Lung microvascular endothelial cell (primary cell): ENCODE measurements around the gene ZNF488. TPM values are rescaled to one million over a fixed set of nuclear protein-coding genes. Genes with fewer than 3 reads are reported as not detected.

Experiments
- DNase-seq, 2 donors: peaks; one replicate each; pipeline versions ENCODE4 v3.0.0 to v3.0.0-alpha.2; 2010; ENCODE audit warnings: low read depth in 2 of 2
- total RNA-seq: library from RNA; depleted of rRNA; stranded (reverse); fragments of >200 nt; gene quantifications from 2 replicates; pipeline ENCODE4 v1.2.1, GENCODE V29; 2014

Gene ZNF488
- total RNA-seq, 1 donor from 2014 or later: under 0.01 TPM

- no peak for DNase-seq
These were observed 589 bp downstream of the ZNF488 start for GRCh38 chr10:47383261-47384147.

GRCh38 chr10:47381427-47382379 is 2.4 kb downstream of the ZNF488 start:
- no peak for DNase-seq

GRCh38 chr10:47381103-47381395 is 3.0 kb downstream of the ZNF488 start:
- no peak for DNase-seq

- DNase-seq: no peak
These were observed 3.6 kb downstream of the ZNF488 start for GRCh38 chr10:47380341-47381102.

GRCh38 chr10:47379901-47380300 is 4.2 kb downstream of the ZNF488 start:
- no peak for DNase-seq

GRCh38 chr10:47379445-47379785 is 4.7 kb downstream of the ZNF488 start:
- no peak for DNase-seq

GRCh38 chr10:47378606-47379444 is 5.3 kb downstream of the ZNF488 start:
- no peak for DNase-seq

GRCh38 chr10:47378183-47378510 is 5.9 kb downstream of the ZNF488 start:
- no peak for DNase-seq

- no peak for DNase-seq
These were observed 7.4 kb downstream of the ZNF488 start for GRCh38 chr10:47376522-47377220.

GRCh38 chr10:47374611-47375536 is 9.2 kb downstream of the ZNF488 start:
- no peak for DNase-seq

- DNase-seq: peak in 1 of 2 donors; percentile 38
These were observed 11.4 kb downstream of the ZNF488 start for GRCh38 chr10:47372726-47373125.

- DNase-seq: no peak
These were observed 12.2 kb downstream of the ZNF488 start for GRCh38 chr10:47371629-47372485.

GRCh38 chr10:47370878-47371277 is 13.2 kb downstream of the ZNF488 start:
- no peak for DNase-seq

- no peak for DNase-seq
These were observed 13.9 kb downstream of the ZNF488 start for GRCh38 chr10:47370015-47370767.

- no peak for DNase-seq
These were observed 14.7 kb downstream of the ZNF488 start for GRCh38 chr10:47369251-47369894.

- DNase-seq: no peak
These were observed 15.5 kb downstream of the ZNF488 start for GRCh38 chr10:47368431-47369180.
